Mucosa of rectum (tissue), 2 donors: ENCODE data around the gene FBXO7.

Source experiments
- H3K27ac ChIP-seq, 2 donors: one replicate each; pipeline ENCODE4 v1.7.0; 2013; ENCODE audit warnings: inconsistent platforms in 2 of 2, low read depth in 2 of 2, low read length in 2 of 2
- H3K27me3 ChIP-seq, 2 donors: one replicate each; pipeline ENCODE4 v1.7.0; 2013; ENCODE audit warnings: low read length in 2 of 2; ENCODE audit not compliant: control insufficient read depth in 2 of 2, insufficient read depth in 2 of 2
- H3K36me3 ChIP-seq, 2 donors: one replicate each; pipeline ENCODE4 v1.7.0; 2013; ENCODE audit warnings: low read length in 2 of 2; ENCODE audit not compliant: control insufficient read depth in 2 of 2, insufficient read depth in 2 of 2
- H3K4me1 ChIP-seq, 2 donors: one replicate each; pipeline ENCODE4 v1.7.0; 2013; ENCODE audit warnings: low read length in 2 of 2, mild to moderate bottlenecking in 1 of 2; ENCODE audit not compliant: control insufficient read depth in 2 of 2, insufficient read depth in 2 of 2
- H3K4me3 ChIP-seq, 2 donors: one replicate each; pipeline ENCODE4 v1.7.0; 2013; ENCODE audit warnings: low read length in 2 of 2
- H3K9ac ChIP-seq, 2 donors: one replicate each; pipeline ENCODE4 v1.7.0; 2013; ENCODE audit warnings: low read length in 2 of 2, low read depth in 1 of 2, mild to moderate bottlenecking in 1 of 2
- H3K9me3 ChIP-seq, 2 donors: one replicate each; pipeline ENCODE4 v1.7.0; 2013; ENCODE audit warnings: low read length in 2 of 2; ENCODE audit not compliant: control insufficient read depth in 2 of 2
- donor health status: healthy.
- donor health status: Normal muscosa, but diverticular disease.

The FBXO7 gene

GRCh38 chr22:32535531-32536190 is 61.0 kb downstream of the FBXO7 start:
- H3K4me3 ChIP-seq, result no peak overlapping the region
- H3K27ac ChIP-seq, result no peak overlapping the region
- no peaks in the 10 kb centered on the region for H3K9me3 ChIP-seq
- H3K36me3 ChIP-seq, result no peaks in the 10 kb centered on the region
- no peaks in the 10 kb centered on the region for H3K27me3 ChIP-seq
- no peak overlapping the region for H3K9ac ChIP-seq
- peaks cover 5 to 20% of the 10 kb centered on the region in 2 donors for H3K4me1 ChIP-seq

- Histone ChIP-seq H3K36me3 (no peaks in the 10 kb centered on the region), H3K4me1 (peaks cover 5 to 20% of the 10 kb centered on the region in 2 donors), H3K9ac (no peak overlapping the region), H3K4me3 (no peak overlapping the region), H3K9me3 (no peaks in the 10 kb centered on the region), H3K27ac (no peak overlapping the region), H3K27me3 (no peaks in the 10 kb centered on the region)
Observed at GRCh38 chr22:32536352-32536751, 61.7 kb downstream of the FBXO7 start.

DNA sequence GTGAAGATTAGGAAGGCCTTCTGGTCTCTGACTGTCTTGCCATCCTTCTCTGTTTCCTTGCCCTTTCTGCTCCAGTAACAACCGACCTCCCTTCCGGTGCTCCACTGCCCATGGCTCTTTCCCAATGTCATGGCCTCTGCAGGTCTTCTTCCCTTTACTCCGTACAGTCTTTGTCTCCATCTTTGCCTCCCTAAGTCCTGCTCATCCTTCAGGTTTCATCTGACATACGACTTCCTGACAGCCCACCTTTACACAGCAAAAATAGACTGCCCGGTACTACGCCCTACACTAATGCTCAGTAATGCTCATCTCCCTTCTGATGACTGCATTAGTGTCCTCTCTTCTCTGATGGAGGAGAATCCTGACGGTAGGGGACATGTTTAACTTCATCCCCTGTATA is 63.9 kb downstream of the FBXO7 start:
- Histone ChIP-seq H3K9me3 (no peaks in the 10 kb centered on the region), H3K27me3 (no peaks in the 10 kb centered on the region), H3K4me1 (peaks cover 3 to 14% of the 10 kb centered on the region in 2 donors), H3K9ac (no peak overlapping the region), H3K36me3 (no peaks in the 10 kb centered on the region), H3K4me3 (no peak overlapping the region), H3K27ac (no peak overlapping the region)

GRCh38 chr22:32539631-32540421 is 65.2 kb downstream of the FBXO7 start:
- Histone ChIP-seq H3K27me3 (no peaks in the 10 kb centered on the region), H3K4me3 (peak overlapping the region in 1 of 2 donors; percentile 3), H3K9ac (no peak overlapping the region), H3K27ac (peak overlapping the region in 1 of 2 donors; percentile 23), H3K4me1 (peaks cover 0 to 3% of the 10 kb centered on the region in 2 donors), H3K36me3 (no peaks in the 10 kb centered on the region), H3K9me3 (no peaks in the 10 kb centered on the region)

GRCh38 chr22:32541481-32541880 is 66.9 kb downstream of the FBXO7 start:
- no peak overlapping the region for H3K9ac ChIP-seq
- no peaks in the 10 kb centered on the region for H3K9me3 ChIP-seq
- H3K4me1 ChIP-seq, result peaks cover 0 to 3% of the 10 kb centered on the region in 2 donors
- no peak overlapping the region for H3K4me3 ChIP-seq
- no peaks in the 10 kb centered on the region for H3K36me3 ChIP-seq
- no peaks in the 10 kb centered on the region for H3K27me3 ChIP-seq
- H3K27ac ChIP-seq, result no peak overlapping the region

GRCh38 chr22:32542066-32542676 is 67.6 kb downstream of the FBXO7 start:
- H3K27ac ChIP-seq, result peak overlapping the region in 1 of 2 donors; percentile 43
- peaks cover 0 to 3% of the 10 kb centered on the region in 2 donors for H3K4me1 ChIP-seq
- no peaks in the 10 kb centered on the region for H3K36me3 ChIP-seq
- H3K27me3 ChIP-seq, result no peaks in the 10 kb centered on the region
- H3K9me3 ChIP-seq, result no peaks in the 10 kb centered on the region
- no peak overlapping the region for H3K9ac ChIP-seq
- no peak overlapping the region for H3K4me3 ChIP-seq

GRCh38 chr22:32542677-32543357 is 68.2 kb downstream of the FBXO7 start:
- Histone ChIP-seq H3K9me3 (no peaks in the 10 kb centered on the region), H3K4me3 (no peak overlapping the region), H3K4me1 (peaks cover 0 to 3% of the 10 kb centered on the region in 2 donors), H3K9ac (no peak overlapping the region), H3K27ac (peak overlapping the region; percentile 43 to 54), H3K36me3 (no peaks in the 10 kb centered on the region), H3K27me3 (no peaks in the 10 kb centered on the region)

- H3K9ac ChIP-seq, result no peak overlapping the region
- peaks cover 0 to 3% of the 10 kb centered on the region in 2 donors for H3K4me1 ChIP-seq
- H3K36me3 ChIP-seq, result no peaks in the 10 kb centered on the region
- no peak overlapping the region for H3K4me3 ChIP-seq
- no peaks in the 10 kb centered on the region for H3K9me3 ChIP-seq
- peak overlapping the region; percentile 21 to 38 for H3K27ac ChIP-seq
- H3K27me3 ChIP-seq, result no peaks in the 10 kb centered on the region
Observed at GRCh38 chr22:32544953-32545558, 70.4 kb downstream of the FBXO7 start.

GRCh38 chr22:32545801-32546200 is 71.2 kb downstream of the FBXO7 start:
- H3K9me3 ChIP-seq, result no peaks in the 10 kb centered on the region
- no peaks in the 10 kb centered on the region for H3K36me3 ChIP-seq
- no peak overlapping the region for H3K4me3 ChIP-seq
- H3K27ac ChIP-seq, result peak overlapping the region in 1 of 2 donors; percentile 51
- no peak overlapping the region for H3K9ac ChIP-seq
- peaks cover 0 to 3% of the 10 kb centered on the region in 2 donors for H3K4me1 ChIP-seq
- no peaks in the 10 kb centered on the region for H3K27me3 ChIP-seq
